ENCODE results near the gene NPHS1. TPM values are rescaled to one million over a fixed set of nuclear protein-coding genes. Genes with fewer than 3 reads are reported as not detected.

Gene NPHS1
- total RNA-seq: under 1 TPM; 0.30 to 0.44 TPM
- polyA plus RNA-seq (ENCODE audit: insufficient read length in 2 of 2): 1 to 10 TPM; 1.9 to 2.1 TPM
- long read RNA-seq, donor 1, partial matches to known transcripts: 262 of 502 reads
- long read RNA-seq, donor 1, other reads (novel, unspliced or antisense): 240 of 502 reads
- long read RNA-seq, donor 2, partial matches to known transcripts: 121 of 169 reads
- long read RNA-seq, donor 2, other reads (novel, unspliced or antisense): 48 of 169 reads
- long read RNA-seq, donor 3, partial matches to known transcripts: 461 of 496 reads
- long read RNA-seq, donor 3, other reads (novel, unspliced or antisense): 35 of 496 reads
- long read RNA-seq, donor 4: 0 reads

- no peak within 1 kb of the TSS for H3K4me3 ChIP-seq (ENCODE audit: low read depth, low read length)
- H3K9me3 ChIP-seq (ENCODE audit: control insufficient read depth, insufficient read depth, low read length): no peaks in the 10 kb centered on the region
- H3K36me3 ChIP-seq (ENCODE audit: control insufficient read depth, insufficient read depth, low read length): no peaks in the 10 kb centered on the region
- H3K27ac ChIP-seq (ENCODE audit: low read depth, low read length): no peak within 1 kb of the TSS
- peaks cover 17% of the 10 kb centered on the region for H3K27me3 ChIP-seq (ENCODE audit: control insufficient read depth, insufficient read depth, low read length)
- whole genome bisulfite sequencing (ENCODE audit: insufficient coverage): 57% methylated on average over 8 of the region's 9 CpGs
- DNase-seq (ENCODE audit: low read depth in 4 of 6, low spot score in 6 of 6): no peak
- H3K4me1 ChIP-seq (ENCODE audit: control insufficient read depth, insufficient read depth, low read length): peaks cover 24% of the 10 kb centered on the region
These were observed at the start of gene NPHS1 for GRCh38 chr19:35852029-35852780. NPHS1 (minus strand) TSS chr19:35852504; CDS start chr19:35851837, 667 bp downstream.

- no peak for DNase-seq (ENCODE audit: low read depth in 4 of 6, low spot score in 6 of 6)
- H3K4me1 ChIP-seq (ENCODE audit: control insufficient read depth, insufficient read depth, low read length): peaks cover 43% of the 10 kb centered on the region
- peak overlapping the region; percentile 71 for H3K4me3 ChIP-seq (ENCODE audit: low read depth, low read length)
- no peaks in the 10 kb centered on the region for H3K9me3 ChIP-seq (ENCODE audit: control insufficient read depth, insufficient read depth, low read length)
- peak overlapping the region; percentile 88 for H3K27ac ChIP-seq (ENCODE audit: low read depth, low read length)
- peaks cover 17% of the 10 kb centered on the region for H3K36me3 ChIP-seq (ENCODE audit: control insufficient read depth, insufficient read depth, low read length)
- 63% methylated on average over 1 of the region's 2 CpGs for WGBS (ENCODE audit: insufficient coverage)
- peaks cover 4% of the 10 kb centered on the region for H3K27me3 ChIP-seq (ENCODE audit: control insufficient read depth, insufficient read depth, low read length)
These were observed 48.8 kb upstream of the NPHS1 start for GRCh38 chr19:35901055-35901644.

GRCh38 chr19:35899547-35900214 lies 47.4 kb upstream of the NPHS1 start:
- no peaks in the 10 kb centered on the region for H3K9me3 ChIP-seq (ENCODE audit: control insufficient read depth, insufficient read depth, low read length)
- H3K4me3 ChIP-seq (ENCODE audit: low read depth, low read length): peak overlapping the region; percentile 71
- WGBS (ENCODE audit: insufficient coverage): 0% methylated on average over 25 of the region's 43 CpGs
- peak; percentile 68 to 96 (median 82) for DNase-seq (ENCODE audit: low read depth in 4 of 6, low spot score in 6 of 6)
- H3K27me3 ChIP-seq (ENCODE audit: control insufficient read depth, insufficient read depth, low read length): peaks cover 4% of the 10 kb centered on the region
- H3K36me3 ChIP-seq (ENCODE audit: control insufficient read depth, insufficient read depth, low read length): peaks cover 26% of the 10 kb centered on the region
- peak overlapping the region; percentile 88 for H3K27ac ChIP-seq (ENCODE audit: low read depth, low read length)
- H3K4me1 ChIP-seq (ENCODE audit: control insufficient read depth, insufficient read depth, low read length): peaks cover 43% of the 10 kb centered on the region

GRCh38 chr19:35898499-35898809 lies 46.1 kb upstream of the NPHS1 start:
- 17% methylated on average over 17 of the region's 17 CpGs for WGBS (ENCODE audit: insufficient coverage)
- H3K27ac ChIP-seq (ENCODE audit: low read depth, low read length): no peak overlapping the region
- peaks cover 37% of the 10 kb centered on the region for H3K4me1 ChIP-seq (ENCODE audit: control insufficient read depth, insufficient read depth, low read length)
- H3K9me3 ChIP-seq (ENCODE audit: control insufficient read depth, insufficient read depth, low read length): no peaks in the 10 kb centered on the region
- H3K36me3 ChIP-seq (ENCODE audit: control insufficient read depth, insufficient read depth, low read length): peaks cover 34% of the 10 kb centered on the region
- DNase-seq (ENCODE audit: low read depth in 4 of 6, low spot score in 6 of 6): no peak
- H3K4me3 ChIP-seq (ENCODE audit: low read depth, low read length): peak overlapping the region; percentile 71
- H3K27me3 ChIP-seq (ENCODE audit: control insufficient read depth, insufficient read depth, low read length): peaks cover 2% of the 10 kb centered on the region

GRCh38 chr19:35897706-35898451 lies 45.6 kb upstream of the NPHS1 start:
- Histone ChIP-seq H3K9me3 (ENCODE audit: control insufficient read depth, insufficient read depth, low read length) (no peaks in the 10 kb centered on the region), H3K4me3 (ENCODE audit: low read depth, low read length) (peak overlapping the region; percentile 71), H3K27me3 (ENCODE audit: control insufficient read depth, insufficient read depth, low read length) (peaks cover 2% of the 10 kb centered on the region), H3K4me1 (ENCODE audit: control insufficient read depth, insufficient read depth, low read length) (peaks cover 32% of the 10 kb centered on the region), H3K27ac (ENCODE audit: low read depth, low read length) (no peak overlapping the region), H3K36me3 (ENCODE audit: control insufficient read depth, insufficient read depth, low read length) (peaks cover 37% of the 10 kb centered on the region)
- WGBS (ENCODE audit: insufficient coverage): 96% methylated on average over 12 of the region's 13 CpGs
- DNase-seq (ENCODE audit: low read depth in 4 of 6, low spot score in 6 of 6): no peak

GRCh38 chr19:35896643-35897040 lies 44.3 kb upstream of the NPHS1 start:
- Histone ChIP-seq H3K27ac (ENCODE audit: low read depth, low read length) (no peak overlapping the region), H3K36me3 (ENCODE audit: control insufficient read depth, insufficient read depth, low read length) (peaks cover 40% of the 10 kb centered on the region), H3K27me3 (ENCODE audit: control insufficient read depth, insufficient read depth, low read length) (no peaks in the 10 kb centered on the region), H3K4me1 (ENCODE audit: control insufficient read depth, insufficient read depth, low read length) (peaks cover 27% of the 10 kb centered on the region), H3K4me3 (ENCODE audit: low read depth, low read length) (no peak overlapping the region), H3K9me3 (ENCODE audit: control insufficient read depth, insufficient read depth, low read length) (no peaks in the 10 kb centered on the region)
- no peak for DNase-seq (ENCODE audit: low read depth in 4 of 6, low spot score in 6 of 6)
- 97% methylated on average over 9 of the region's 13 CpGs for WGBS (ENCODE audit: insufficient coverage)

- Histone ChIP-seq H3K27ac (ENCODE audit: low read depth, low read length) (no peak overlapping the region), H3K36me3 (ENCODE audit: control insufficient read depth, insufficient read depth, low read length) (peaks cover 40% of the 10 kb centered on the region), H3K9me3 (ENCODE audit: control insufficient read depth, insufficient read depth, low read length) (no peaks in the 10 kb centered on the region), H3K27me3 (ENCODE audit: control insufficient read depth, insufficient read depth, low read length) (no peaks in the 10 kb centered on the region), H3K4me1 (ENCODE audit: control insufficient read depth, insufficient read depth, low read length) (peaks cover 27% of the 10 kb centered on the region), H3K4me3 (ENCODE audit: low read depth, low read length) (no peak overlapping the region)
- WGBS (ENCODE audit: insufficient coverage): 89% methylated on average over 20 of the region's 21 CpGs
- no peak for DNase-seq (ENCODE audit: low read depth in 4 of 6, low spot score in 6 of 6)
These were observed 43.8 kb upstream of the NPHS1 start for GRCh38 chr19:35895911-35896642.

- 100% methylated on average over 2 of the region's 2 CpGs for WGBS (ENCODE audit: insufficient coverage)
- DNase-seq (ENCODE audit: low read depth in 4 of 6, low spot score in 6 of 6): no peak
- peaks cover 53% of the 10 kb centered on the region for H3K36me3 ChIP-seq (ENCODE audit: control insufficient read depth, insufficient read depth, low read length)
These were observed 42.0 kb upstream of the NPHS1 start for GRCh38 chr19:35894342-35894741.

More at GRCh38 chr19:35894342-35894741, 42.0 kb upstream of the NPHS1 start:
- H3K27ac ChIP-seq (ENCODE audit: low read depth, low read length): no peak overlapping the region
- peaks cover 22% of the 10 kb centered on the region for H3K4me1 ChIP-seq (ENCODE audit: control insufficient read depth, insufficient read depth, low read length)
- H3K4me3 ChIP-seq (ENCODE audit: low read depth, low read length): no peak overlapping the region
- no peaks in the 10 kb centered on the region for H3K27me3 ChIP-seq (ENCODE audit: control insufficient read depth, insufficient read depth, low read length)
- H3K9me3 ChIP-seq (ENCODE audit: control insufficient read depth, insufficient read depth, low read length): no peaks in the 10 kb centered on the region
